K562 (cell line): Measurements from ENCODE around the gene NEK4. TPM values are rescaled to one million over a fixed set of nuclear protein-coding genes. Genes with fewer than 3 reads are reported as not detected.

Experiments
- ATAC-seq: fragments of 200-7000 bp; cut with Tn5 transposase; 3 replicates; pipeline ENCODE4 v1.9.1; 2020; ENCODE audit warnings: moderate library complexity
- BruUV-seq: library from RNA; stranded (reverse); fragments of 400-500 nt; replicated peaks from 2 replicates; lab custom pipeline; 2021; lab: Mats Ljungman, UMichigan
- CTCF ChIA-PET: fragments of 300-600 bp; formaldehyde crosslinking; extraction: SDS; loops from one replicate; lab custom pipeline; 2021; ENCODE audit warnings: low intra/inter-chr PET ratio; lab: Yijun Ruan, JAX
- POLR2A ChIA-PET: fragments of 300-600, 350-650 bp; sonication (Branson Sonifier 250); formaldehyde crosslinking; extraction: SDS; loops from one replicate; lab custom pipeline; 2021; ENCODE audit warnings: antibody characterized with exemption, inconsistent platforms; lab: Yijun Ruan, JAX
- DNase-seq, 4 experiments: peaks; one replicate each; pipeline versions ENCODE4 v3.0.0 to v3.0.0-alpha.2; 2011 to 2018; ENCODE audit warnings: low spot score in 3 of 4, mixed read lengths in 3 of 4; ENCODE audit errors: extremely low read depth in 1 of 4
- FAIRE-seq: peaks from 2 replicates; lab custom pipeline; 2011; peaks lifted over from hg19 to GRCh38; lab: Jason Lieb, UNC
- H2AFZ ChIP-seq: 2 replicates; pipeline ENCODE4 v1.6.0; 2011; ENCODE audit warnings: low read depth, low read length, control low read depth, inconsistent platforms
- H3K27ac ChIP-seq: fragments of 200-600 bp; 3 replicates; pipeline ENCODE4 v1.8.0; 2011; ENCODE audit warnings: low read depth, mild to moderate bottlenecking, control low read depth, inconsistent platforms, low read length, moderate library complexity, mixed read lengths; ENCODE audit errors: extremely low read depth
- H3K27me3 ChIP-seq, 2 experiments: fragments of 300-600 bp in 1 of 2; 2 replicates in 1 of 2; 3 replicates in 1 of 2; pipeline versions ENCODE4 v1.6.0 to v1.8.0; 2011; ENCODE audit warnings: inconsistent platforms in 2 of 2, low read length in 2 of 2, mild to moderate bottlenecking in 1 of 2, mixed read lengths in 1 of 2, moderate library complexity in 1 of 2; ENCODE audit not compliant: control insufficient read depth in 2 of 2, insufficient read depth in 2 of 2
- H3K36me3 ChIP-seq: fragments of 300-600 bp; 3 replicates; pipeline ENCODE4 v1.8.0; 2011; ENCODE audit warnings: mild to moderate bottlenecking, low read length, inconsistent platforms; ENCODE audit not compliant: control insufficient read depth, insufficient read depth
- H3K4me1 ChIP-seq, 2 experiments: fragments of 200-600 bp in 1 of 2; replicated peaks in 1 of 2; 2 replicates in 1 of 2; 3 replicates in 1 of 2; pipeline versions ENCODE4 v1.5.1 to v1.8.0; 2011; ENCODE audit warnings: inconsistent platforms in 2 of 2, low read length in 2 of 2, mild to moderate bottlenecking in 1 of 2, mixed read lengths in 1 of 2, moderate library complexity in 1 of 2; ENCODE audit not compliant: control insufficient read depth in 2 of 2, insufficient read depth in 2 of 2
- H3K4me2 ChIP-seq: 2 replicates; pipeline ENCODE4 v1.6.1; 2011; ENCODE audit warnings: low read length, control low read depth, inconsistent platforms, mixed read lengths; ENCODE audit not compliant: insufficient read depth
- H3K4me3 ChIP-seq: fragments of 200-600 bp; sonication (generic), shearing (Covaris generic); 2 replicates; pipeline ENCODE4 v1.5.1; 2016; ENCODE audit warnings: control low read depth, inconsistent platforms
- H3K79me2 ChIP-seq: fragments of 200-600 bp; 3 replicates; pipeline ENCODE4 v1.8.0; 2011; ENCODE audit warnings: low read length, inconsistent platforms; ENCODE audit not compliant: control insufficient read depth, insufficient read depth
- H3K9ac ChIP-seq, 2 experiments: 2 replicates each; pipeline versions ENCODE4 v1.6.0 to v1.6.1; 2011; ENCODE audit warnings: low read depth in 2 of 2, low read length in 2 of 2, control low read depth in 1 of 2, inconsistent platforms in 1 of 2, mild to moderate bottlenecking in 1 of 2, mixed read lengths in 1 of 2; ENCODE audit not compliant: insufficient read depth in 1 of 2
- H3K9me1 ChIP-seq: one replicate; pipeline ENCODE4 v1.6.0; 2011; ENCODE audit warnings: inconsistent platforms, mild to moderate bottlenecking, low read length, moderate library complexity; ENCODE audit not compliant: control insufficient read depth, insufficient read depth
- H3K9me3 ChIP-seq: replicated peaks from 2 replicates; pipeline ENCODE4 v1.5.1; 2011; ENCODE audit warnings: low read depth, low read length, inconsistent platforms; ENCODE audit not compliant: control insufficient read depth, insufficient read depth
- H4K20me1 ChIP-seq: replicated peaks from 2 replicates; pipeline ENCODE4 v1.6.1; 2011; ENCODE audit warnings: low read length, inconsistent platforms, mixed read lengths; ENCODE audit not compliant: control insufficient read depth, insufficient read depth
- ASH1L ChIP-seq: fragments of 450-650 bp; IDR thresholded peaks from 2 replicates; pipeline ENCODE4 v1.6.1; 2018; ENCODE audit warnings: borderline replicate concordance, mild to moderate bottlenecking, low read depth; ENCODE audit not compliant: partially characterized antibody
- CBFA2T2 ChIP-seq: fragments of 450-650 bp; conservative IDR thresholded peaks from 2 replicates; pipeline ENCODE4 v1.6.1; 2017; ENCODE audit warnings: mild to moderate bottlenecking
- HEY1 ChIP-seq: fragments of 250-450 bp; sonication (Bioruptor Pico); IDR thresholded peaks from 2 replicates; pipeline ENCODE4 v1.5.0; 2020; ENCODE audit warnings: mild to moderate bottlenecking, moderate library complexity, borderline replicate concordance
- HMGN3 ChIP-seq: IDR thresholded peaks from 2 replicates; pipeline ENCODE4 v1.6.1; 2011; ENCODE audit warnings: borderline replicate concordance, low read depth, mild to moderate bottlenecking, mixed read lengths, low read length; ENCODE audit not compliant: insufficient read length; ENCODE audit errors: extremely low read depth
- HNRNPUL1 ChIP-seq: fragments of 200-400 bp; formaldehyde crosslinking; IDR thresholded peaks from 2 replicates; pipeline ENCODE4 v1.6.1; 2017; ENCODE audit warnings: low read length
- NFIX ChIP-seq: fragments of 250-450 bp; sonication (Bioruptor Pico); IDR thresholded peaks from 2 replicates; pipeline ENCODE4 v1.4.0; 2020; ENCODE audit warnings: low read depth, mild to moderate bottlenecking, moderate library complexity
- STAT6 ChIP-seq: sonication (generic); formaldehyde crosslinking; IDR thresholded peaks from 2 replicates; pipeline ENCODE4 v1.8.1; 2023; ENCODE audit warnings: mild to moderate bottlenecking, missing genetic modification reagents
- THRA ChIP-seq: fragments of 450-650 bp; IDR thresholded peaks from 2 replicates; pipeline ENCODE4 v1.6.1; 2017; ENCODE audit warnings: mild to moderate bottlenecking, moderate library complexity
- ZNF143 ChIP-seq: sonication (generic); formaldehyde crosslinking; IDR thresholded peaks from 2 replicates; pipeline ENCODE4 v1.9.0; 2022; ENCODE audit warnings: mild to moderate bottlenecking, missing genetic modification reagents
- ZNF232 ChIP-seq: sonication (generic); formaldehyde crosslinking; IDR thresholded peaks from 2 replicates; pipeline ENCODE4 v1.8.0; 2022; ENCODE audit warnings: mild to moderate bottlenecking, missing genetic modification reagents
- ZNF707 ChIP-seq: fragments of 250-450 bp; sonication (Bioruptor Pico); conservative IDR thresholded peaks from 2 replicates; pipeline ENCODE4 v1.8.0; 2022; ENCODE audit warnings: inconsistent platforms, mild to moderate bottlenecking, moderate library complexity
- WGBS: fragments of 100-300 bp; shearing (Covaris generic); methylation state at CpG from one replicate; pipeline ENCODE4 v1.1.6; 2016; ENCODE audit warnings: low coverage, mixed read lengths; ENCODE audit not compliant: insufficient coverage; ENCODE audit errors: missing lambda C conversion rate; 5-methylcytosine and 5-hydroxymethylcytosine counted together
- in situ Hi-C: fragments of 300-500 bp; cut with MboI; formaldehyde crosslinking; loops from 4 replicates; pipeline ENCODE4 v1.15.0; 2018; ENCODE audit warnings: inconsistent platforms, mixed read lengths
- intact Hi-C: fragments of 100-400 bp; cut with micrococcal nuclease; formaldehyde crosslinking; loops from 2 replicates; pipeline ENCODE4 v1.14.2; 2022
- polyA plus RNA-seq, 8 experiments: library from polyadenylated mRNA; depleted of rRNA in 4 of 8; stranded (reverse) in 5 of 8; unstranded in 3 of 8; fragments of >200 nt; fragmentation: Nextera tagmentation in 2 of 8; fragmentation: Illumina TruSeq in 1 of 8; extraction: Ambion mirVana in 2 of 8; extraction: Trizol in 1 of 8; gene quantifications; 2 replicates each; pipeline versions ENCODE4 v1.2.1 to v1.2.3, GENCODE V29; 2011 to 2014; ENCODE audit warnings: inconsistent platforms in 1 of 8, missing spikeins in 1 of 8
- total RNA-seq, 7 experiments: library from RNA; depleted of rRNA in 6 of 7; stranded (reverse); fragments of >200 nt in 6 of 7; fragmentation: Illumina TruSeq in 2 of 7; extraction: Trizol in 2 of 7; gene quantifications; 2 replicates each; pipeline versions ENCODE4 v1.2.1 to v1.2.3, GENCODE V29; 2011 to 2021; ENCODE audit warnings: low replicate concordance in 1 of 7

Gene NEK4
- total and polyA plus RNA-seq, 9 of the 15 experiments (the other 6 are each of a cell fraction or from before 2014, with no cell fraction given) = 5.8 to 23.1 (median 16.6) TPM

DNA sequence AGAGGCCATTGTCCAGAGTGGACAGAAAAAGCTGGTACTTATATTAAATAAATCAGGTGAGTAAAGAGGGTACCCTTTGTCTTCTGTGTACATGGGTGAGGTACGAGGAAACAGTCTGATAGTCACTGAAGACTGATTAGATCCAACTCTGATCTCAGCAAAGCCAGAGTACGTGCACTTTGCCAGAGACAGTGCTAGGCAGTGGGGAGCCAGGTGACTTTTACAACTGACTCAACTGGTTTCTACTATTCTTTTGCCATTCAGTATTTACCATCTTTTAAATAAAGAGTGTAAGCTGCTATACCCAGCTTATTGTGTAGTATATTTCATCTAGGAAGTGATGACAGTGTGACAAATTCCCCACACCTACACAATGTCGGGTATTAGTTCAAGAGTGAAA lies 81.6 kb downstream of the NEK4 start:
- CTCF ChIA-PET = no interaction called here
- no peak for FAIRE-seq
- POLR2A ChIA-PET = interaction anchor here (0.8 to 1.5 kb wide), 3 partner anchors 9 to 14 kb away, joined by 5 read pairs; no protein-coding TSS in a partner anchor

More for the DNA sequence above, 81.6 kb downstream of the NEK4 start:
- in situ Hi-C loops (no loop called here), intact Hi-C loops (loop anchor here (10.0 kb wide), 1 partner anchor 234 kb away; the partner anchor contains the start of genes NISCH and TNNC1)
- Histone ChIP-seq H3K4me1 (peaks cover 3 to 12% of the 10 kb centered on the region in 2 experiments; a peak in 3 of 5 replicates), H3K9me1 (no peaks in the 10 kb centered on the region), H3K9me3 (no peaks in the 10 kb centered on the region), H3K79me2 (peaks cover 60% of the 10 kb centered on the region), H3K9ac (no peak overlapping the region), H3K27ac (no peak overlapping the region), H3K36me3 (peaks cover 76% of the 10 kb centered on the region), H3K4me2 (no peak overlapping the region), H3K4me3 (no peak overlapping the region), H4K20me1 (peaks cover 4% of the 10 kb centered on the region; the same call in 1 of the 2 replicates), H3K27me3 (no peaks in the 10 kb centered on the region), H2AFZ (no peak overlapping the region)
- no peak for DNase-seq
- ATAC-seq = no peak
- WGBS = 93% methylated on average over 3 of the region's 3 CpGs
- TF ChIP-seq CBFA2T2 (no peak), ZNF232 (CRISPR knock-in tag) (no peak), ASH1L (no peak), HMGN3 (no peak), THRA (no peak), NFIX (CRISPR knock-in tag) (no peak), HEY1 (CRISPR knock-in tag) (no peak), ZNF143 (no peak), ZNF707 (CRISPR knock-in tag) (no peak), STAT6 (CRISPR knock-in tag) (no peak), HNRNPUL1 (no peak)
- no TSS peak for BruUV-seq
